HG03103 (cell line): Measurements from ENCODE around the gene STX16.

Experiments
- ATAC-seq: cut with Tn5 transposase; IDR thresholded peaks from one replicate; pipeline ENCODE4 v1.9.1; 2021; ENCODE audit warnings: low read depth; ENCODE audit not compliant: unreplicated experiment

Gene STX16

DNA sequence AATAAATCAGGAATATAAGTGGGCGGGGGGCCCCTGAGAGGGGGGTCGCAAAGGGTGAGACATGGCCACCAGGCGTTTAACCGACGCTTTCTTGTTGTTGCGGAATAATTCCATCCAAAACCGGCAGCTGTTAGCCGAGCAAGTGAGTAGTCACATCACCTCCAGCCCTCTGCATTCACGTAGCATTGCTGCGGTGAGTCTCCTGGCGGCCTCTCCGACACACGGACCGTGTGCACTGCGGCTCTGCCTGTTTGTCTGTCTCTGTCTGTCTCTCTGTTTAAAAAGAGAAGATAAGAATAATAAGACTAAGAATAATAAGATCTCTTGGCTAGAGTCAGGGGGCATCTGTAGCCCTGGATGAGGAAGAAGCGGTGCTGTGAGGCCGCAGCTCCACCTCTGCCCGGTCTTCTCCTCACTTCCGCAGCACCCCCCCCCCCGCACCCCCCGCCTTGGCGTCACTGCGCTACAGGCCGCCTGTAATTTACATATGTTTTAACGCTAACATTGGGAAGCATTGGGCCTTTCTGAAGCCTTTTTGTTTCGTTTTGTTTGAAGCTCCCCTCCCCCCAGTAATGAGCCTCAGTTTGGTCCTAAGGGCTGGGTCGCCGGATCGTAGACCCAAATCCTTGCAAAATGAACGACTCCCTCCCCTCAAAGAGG is 993 bp downstream of the STX16 start:
- ATAC-seq, result peak; percentile 38

DNA sequence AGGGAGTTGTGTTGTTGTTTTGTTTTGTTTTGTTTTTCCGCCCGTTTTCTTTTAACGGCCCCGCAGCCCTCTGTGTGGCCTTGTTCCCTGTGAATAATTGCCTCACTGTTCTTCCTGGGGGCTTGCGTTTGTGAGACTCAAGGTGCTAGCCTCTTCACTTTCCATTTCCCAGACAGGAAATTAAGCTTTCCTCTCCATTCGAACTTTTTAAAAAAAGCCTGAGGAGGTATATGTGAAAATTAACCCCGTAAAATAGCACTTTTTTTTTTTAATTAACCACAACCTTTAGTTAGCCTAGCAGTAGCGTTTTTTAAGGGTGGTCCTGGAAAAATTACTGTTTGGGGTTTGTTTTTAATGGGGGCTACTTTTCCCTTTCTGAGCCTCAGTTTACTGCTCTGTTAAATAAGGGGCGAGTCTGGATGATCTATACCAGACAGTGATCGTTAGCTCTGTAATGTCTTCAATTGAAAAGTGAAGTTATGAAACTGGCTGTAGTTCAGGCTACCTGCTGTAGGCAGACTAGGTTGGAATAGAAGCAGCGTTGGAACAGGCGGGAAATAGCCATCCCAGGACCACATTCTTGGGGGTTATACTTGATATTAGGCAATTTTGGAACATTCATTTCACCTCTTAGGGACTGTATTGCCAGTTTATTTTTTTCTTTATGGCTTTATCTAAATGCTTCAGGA is 1.7 kb downstream of the STX16 start:
- no peak for ATAC-seq

DNA sequence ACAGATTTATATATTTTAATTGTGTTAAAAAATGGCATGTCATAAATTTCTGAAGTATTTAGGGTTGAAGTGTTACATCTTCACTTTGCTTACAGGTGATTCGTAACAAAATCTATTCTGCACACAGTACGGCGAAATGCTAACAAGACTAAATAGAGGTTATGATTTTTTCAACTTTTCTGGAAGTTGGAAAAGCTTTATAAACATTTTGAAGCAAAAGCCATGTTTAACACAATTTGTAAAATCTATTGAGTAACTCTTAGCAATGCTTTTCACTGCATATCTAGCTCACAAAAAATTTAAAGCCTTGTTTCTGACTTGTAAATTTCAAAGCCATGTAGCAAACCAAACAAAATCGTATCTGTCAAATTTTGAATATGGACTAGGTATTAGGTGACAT is 3.3 kb downstream of the STX16 start:
- ATAC-seq, result no peak

DNA sequence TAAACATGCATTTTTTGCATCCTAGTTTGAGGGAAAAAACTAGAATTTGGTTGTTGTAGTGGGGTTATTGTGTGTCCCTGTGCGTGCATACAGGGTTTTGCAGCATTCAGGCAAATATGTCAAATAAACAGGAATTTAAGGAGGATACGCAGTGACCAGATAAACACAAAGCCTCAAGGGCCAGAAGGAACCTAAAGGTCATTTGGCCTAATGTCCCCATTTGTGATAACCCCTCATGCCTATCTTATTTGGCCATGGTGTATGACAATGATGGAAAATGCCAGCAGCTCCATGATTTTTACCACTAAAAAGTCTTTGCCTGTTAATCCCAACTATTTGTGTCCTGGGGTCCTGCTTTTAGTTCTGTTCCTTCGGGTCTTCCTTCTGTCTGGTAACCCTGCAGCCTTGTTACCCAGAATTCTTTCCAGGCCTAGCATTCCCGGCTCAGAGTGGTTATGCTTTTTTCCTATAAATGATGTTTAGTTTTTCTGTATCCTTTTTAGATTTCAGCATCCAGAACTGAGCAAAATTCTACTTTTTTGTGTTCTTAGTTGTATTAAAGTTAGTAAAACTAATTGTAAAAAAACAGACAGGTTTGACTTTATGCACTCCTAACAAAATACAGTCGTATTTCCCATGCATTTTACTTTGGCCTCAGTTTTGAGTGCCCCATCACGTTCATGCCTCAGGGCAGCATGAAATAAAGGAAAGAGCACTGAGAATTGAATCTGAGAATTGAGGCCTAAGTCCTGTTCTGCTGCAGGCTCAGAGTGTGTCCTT is 4.4 kb downstream of the STX16 start:
- no peak for ATAC-seq

DNA sequence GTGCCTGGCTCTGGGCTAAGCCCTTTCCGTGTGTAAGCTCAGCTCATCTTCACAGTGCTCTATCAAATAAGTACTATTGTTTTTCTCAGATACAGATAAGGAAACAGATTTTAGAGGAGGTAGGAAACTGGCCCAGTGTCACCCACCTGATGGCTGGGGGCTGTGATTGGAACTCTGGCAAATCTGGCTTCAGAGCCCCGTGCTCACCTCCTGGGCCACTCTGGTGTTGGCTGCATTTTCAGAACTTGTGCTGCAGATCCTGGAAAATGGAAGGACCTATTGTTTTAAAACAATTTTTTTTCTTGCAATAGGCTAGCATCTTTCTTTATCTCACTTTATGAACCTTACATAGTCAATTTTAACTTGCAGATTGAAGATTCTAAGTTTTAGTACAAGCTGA is 5.7 kb downstream of the STX16 start:
- no peak for ATAC-seq

DNA sequence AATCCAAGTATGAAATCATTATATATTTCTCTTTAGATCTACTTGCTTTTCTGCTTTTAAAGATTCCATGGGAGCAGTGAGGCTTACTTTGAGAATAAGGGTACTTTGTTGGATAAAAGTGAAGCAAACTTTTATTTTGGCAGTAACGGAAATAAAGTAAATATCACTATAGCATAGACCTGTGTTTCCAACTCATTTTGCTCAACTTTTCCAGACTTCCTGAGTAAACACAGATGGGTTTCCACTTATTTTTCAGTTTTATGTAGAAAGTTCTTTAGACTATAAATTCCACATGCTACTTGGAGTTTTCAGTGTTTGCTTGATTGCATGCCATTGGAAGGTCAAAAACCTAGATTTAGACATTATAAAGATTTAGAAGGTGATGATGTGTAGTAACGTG is 6.2 kb downstream of the STX16 start:
- ATAC-seq, result no peak

DNA sequence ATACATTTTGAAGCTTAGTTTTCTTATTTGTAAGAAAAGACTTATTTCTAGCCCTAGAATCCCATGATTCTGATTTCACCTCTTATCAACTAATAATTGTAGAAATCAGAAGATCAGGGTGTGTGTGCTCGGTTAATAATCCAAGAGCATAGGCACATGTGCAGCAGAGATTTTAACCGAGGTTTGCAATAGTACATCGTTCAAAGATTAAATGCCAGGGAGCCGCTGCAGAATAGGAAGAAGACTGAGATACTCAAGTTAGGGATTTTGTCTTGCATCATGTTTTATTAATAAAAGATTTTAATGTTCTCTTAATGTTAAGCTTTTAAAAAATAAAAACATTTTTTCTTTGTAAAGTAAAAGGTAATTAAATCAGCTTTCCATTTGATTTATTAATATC is 6.9 kb downstream of the STX16 start:
- no peak for ATAC-seq

DNA sequence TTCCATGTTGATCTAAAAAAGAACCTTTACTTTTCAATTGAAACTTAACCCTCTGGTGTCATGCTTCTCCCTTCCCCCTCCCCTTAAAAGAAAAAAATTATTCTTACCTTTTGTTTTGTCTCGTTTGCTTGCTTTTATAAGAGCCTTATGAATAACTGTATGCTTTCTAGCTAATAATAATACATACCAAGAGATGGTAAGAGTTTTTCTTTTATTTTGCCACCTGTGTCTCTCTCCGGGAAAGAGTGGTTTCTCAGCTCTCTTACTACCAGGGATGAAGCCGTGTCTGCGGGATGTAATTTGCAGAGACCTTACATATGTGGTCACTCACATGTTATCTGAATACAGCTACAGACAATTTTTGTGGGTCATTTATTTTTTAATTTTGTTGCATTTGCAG is 7.7 kb downstream of the STX16 start:
- no peak for ATAC-seq

DNA sequence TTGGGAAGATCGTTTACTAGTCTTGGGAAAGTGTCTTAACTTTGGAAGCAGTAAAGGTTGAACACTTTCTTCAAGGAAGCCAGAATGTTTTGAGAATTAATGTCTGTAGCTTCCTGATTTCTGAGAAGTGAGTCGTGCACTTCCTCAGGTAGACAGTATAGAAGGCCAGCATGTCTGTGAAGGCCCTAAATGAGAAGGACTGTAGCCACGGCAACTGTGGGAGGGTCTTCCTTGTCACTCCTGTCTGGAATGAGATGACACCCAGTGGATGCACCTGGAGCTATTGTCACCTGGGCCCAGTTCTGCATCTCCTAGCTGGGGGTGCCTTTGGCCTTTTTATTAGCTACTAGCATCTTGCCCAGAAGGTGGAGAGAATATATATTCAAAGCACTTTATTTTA is 8.8 kb downstream of the STX16 start:
- no peak for ATAC-seq

DNA sequence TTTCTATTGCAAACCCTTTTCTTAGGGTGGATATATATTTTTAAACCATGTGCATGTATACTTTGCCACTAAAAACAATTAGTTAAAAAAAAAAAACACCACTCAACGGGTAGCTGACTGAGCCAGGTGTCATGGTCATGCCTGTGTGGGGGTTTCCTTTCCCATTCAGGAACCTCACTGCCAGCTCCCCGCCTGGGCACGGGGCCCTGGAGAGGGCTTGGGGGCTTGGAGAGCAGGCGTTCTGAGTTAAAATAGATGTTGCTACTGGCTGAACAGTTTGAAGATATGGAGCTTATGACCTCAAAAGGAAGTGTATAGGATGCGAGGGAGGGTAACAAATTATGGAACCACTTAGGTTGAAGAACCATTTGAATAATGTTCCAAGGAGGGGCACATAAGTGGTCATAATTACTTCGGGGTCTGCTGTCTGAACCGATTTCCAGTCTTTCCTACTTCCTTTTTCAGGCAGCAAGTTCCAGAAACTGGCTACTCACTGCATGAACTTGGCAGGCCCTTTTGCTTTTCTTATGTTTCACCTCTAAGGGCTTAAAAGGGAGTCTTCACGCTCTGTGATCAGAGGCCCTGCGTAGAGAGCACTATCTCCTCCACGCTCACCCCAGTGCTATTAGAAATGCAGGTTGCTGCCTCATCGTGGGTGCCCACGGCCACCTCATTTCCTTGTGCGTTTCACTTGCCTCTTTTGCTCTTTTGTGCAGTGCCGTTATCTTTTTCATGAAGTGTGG is 9.9 kb downstream of the STX16 start:
- no peak for ATAC-seq

DNA sequence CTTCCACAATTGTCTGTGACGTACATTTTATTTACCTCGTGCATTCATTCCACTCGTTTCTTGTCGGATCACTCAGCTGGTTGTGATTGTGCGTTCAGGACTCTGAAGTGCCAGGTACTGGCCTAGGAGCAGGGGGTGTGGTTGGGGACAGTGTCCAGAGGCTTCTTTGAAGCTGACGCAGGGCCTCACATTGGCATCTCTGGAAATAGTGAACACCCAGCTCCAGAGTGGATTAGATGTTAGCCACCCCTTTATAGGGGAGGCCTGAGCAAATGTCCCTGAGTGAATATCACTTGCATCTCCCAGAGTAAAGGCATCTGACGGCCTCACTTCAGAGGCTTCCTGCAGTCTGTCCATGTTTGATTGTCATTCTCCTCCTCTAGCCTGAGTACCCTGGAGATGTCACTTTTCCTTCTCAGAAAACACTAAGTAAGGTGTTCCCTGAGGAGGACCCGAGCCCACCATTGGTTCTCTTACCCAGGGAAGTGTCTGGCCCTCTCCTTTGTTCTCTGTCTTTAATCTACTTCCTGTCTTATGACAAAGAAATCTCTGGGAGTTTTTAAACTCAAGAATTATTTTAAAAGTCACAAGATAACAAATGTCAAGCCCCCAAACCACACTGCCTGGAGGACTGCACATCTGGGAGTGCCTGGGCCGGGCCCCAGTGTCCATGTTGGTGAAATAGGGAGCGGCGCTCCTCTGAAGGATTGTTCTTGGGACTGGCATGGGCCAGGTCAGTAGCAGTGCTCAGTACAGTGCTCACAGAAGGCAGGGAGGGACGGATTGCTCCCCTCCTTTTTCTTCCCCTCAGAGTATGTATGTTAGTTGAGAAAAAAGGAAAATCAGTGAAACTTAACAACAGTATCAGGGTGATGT is 10.8 kb downstream of the STX16 start:
- no peak for ATAC-seq

DNA sequence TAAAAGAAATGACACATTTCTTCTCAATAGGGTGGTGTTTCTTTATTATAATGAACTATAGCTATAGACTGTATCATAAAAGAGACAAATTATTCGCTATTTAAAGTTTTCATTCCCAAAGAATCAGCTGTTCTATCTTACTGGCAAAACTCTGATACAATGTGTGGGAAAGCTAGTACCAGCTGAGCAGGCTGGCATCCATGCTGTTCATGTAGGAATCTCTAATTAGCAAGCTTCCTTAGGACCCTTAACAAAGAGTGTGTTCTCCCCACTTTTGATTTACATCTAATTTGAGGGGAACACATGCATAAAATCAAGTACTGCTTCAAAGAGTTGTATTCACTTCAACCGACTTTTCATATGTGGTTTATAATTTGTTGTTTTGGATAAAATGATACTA is 13.2 kb downstream of the STX16 start:
- no peak for ATAC-seq

DNA sequence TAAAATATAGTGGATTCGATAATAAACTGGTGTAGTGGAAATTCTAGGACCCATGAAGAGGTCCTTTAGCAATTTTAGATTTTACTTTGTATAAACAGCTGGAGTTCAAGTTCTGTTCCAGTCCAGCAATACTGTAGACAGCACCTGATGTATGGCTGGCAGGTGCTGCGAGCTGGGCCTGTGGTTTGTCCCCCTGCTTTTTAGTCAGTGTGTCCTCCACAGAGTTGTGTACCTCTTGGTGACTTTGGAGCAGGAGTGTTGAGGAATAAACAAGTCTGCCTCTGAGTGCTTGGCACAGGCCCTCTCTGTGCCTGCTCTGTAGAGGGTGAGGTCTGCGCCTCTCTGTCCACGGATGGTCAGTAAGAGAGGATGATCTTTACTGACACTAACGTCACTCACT is 13.8 kb downstream of the STX16 start:
- ATAC-seq, result no peak

DNA sequence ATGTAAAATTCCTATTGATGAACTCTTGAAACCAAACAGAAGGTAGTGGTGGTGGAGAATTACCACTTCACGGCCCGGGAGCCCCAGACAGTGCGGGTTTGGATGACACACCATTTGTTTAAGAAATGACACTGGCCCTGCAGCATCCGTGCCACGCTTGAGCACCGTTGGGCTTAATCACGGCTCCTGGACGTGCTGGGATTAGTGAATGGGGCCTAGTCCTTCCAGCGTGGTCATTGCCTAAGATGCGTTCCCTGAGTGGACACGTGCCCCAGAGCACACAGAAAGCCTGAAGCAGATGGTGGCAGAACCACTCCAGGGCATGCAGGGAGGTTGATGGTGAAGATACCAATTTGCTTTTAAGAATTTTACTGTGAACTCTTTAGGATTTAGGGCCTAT is 14.5 kb downstream of the STX16 start:
- no peak for ATAC-seq

DNA sequence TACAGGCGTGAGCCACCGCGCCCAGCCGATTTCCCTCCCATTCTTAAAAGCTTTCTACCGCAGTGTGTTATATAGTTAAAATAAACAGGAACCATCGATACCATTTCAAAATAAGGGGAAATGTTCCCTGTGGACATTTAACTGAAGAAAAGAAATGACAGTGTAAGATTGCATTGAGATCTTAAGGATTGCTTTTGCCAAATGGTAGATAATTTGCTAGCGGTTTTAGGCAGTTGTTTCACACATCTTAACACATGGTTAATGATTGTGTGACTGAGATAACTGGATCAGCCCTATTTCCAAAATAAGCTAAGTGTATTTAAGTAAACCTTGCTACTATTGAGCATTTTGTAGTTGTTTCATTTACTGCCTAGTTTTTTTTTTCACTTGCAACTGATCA is 15.6 kb downstream of the STX16 start:
- no peak for ATAC-seq

DNA sequence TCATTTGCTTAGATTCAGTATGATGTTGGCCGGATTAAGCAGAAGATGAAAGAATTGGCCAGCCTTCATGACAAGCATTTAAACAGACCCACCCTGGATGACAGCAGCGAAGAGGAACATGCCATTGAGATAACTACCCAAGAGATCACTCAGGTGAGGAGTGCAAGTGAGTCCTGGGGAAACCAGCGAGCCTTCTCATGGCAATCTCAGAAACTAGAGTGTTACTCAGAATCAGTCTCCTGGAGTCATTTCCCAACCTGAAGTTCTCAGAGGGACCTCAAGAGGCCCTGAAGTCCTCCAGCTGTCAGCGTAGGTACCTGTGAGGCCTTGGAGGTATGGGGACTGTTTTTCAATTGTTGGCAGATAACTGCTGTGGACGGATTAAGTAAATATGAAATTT is 16.9 kb downstream of the STX16 start:
- ATAC-seq, result no peak

DNA sequence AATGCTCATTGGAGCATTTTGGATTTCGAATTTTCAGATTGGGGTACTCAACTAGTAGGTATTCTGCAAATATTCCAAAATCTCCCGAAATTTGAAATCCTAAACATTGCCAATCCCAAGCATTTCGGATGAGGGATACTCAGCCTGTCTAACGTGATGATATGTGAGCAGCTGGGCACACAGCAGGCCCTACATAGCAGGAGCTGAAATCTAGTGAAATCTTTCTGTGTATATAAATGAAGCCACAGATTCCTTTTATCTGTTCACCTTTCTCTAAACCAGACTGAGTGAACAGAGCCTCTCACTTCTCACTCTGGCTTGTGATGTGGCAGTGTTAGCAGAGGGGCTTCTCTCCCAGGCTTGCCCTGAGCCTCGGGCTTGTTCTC is 17.8 kb downstream of the STX16 start:
- no peak for ATAC-seq

DNA sequence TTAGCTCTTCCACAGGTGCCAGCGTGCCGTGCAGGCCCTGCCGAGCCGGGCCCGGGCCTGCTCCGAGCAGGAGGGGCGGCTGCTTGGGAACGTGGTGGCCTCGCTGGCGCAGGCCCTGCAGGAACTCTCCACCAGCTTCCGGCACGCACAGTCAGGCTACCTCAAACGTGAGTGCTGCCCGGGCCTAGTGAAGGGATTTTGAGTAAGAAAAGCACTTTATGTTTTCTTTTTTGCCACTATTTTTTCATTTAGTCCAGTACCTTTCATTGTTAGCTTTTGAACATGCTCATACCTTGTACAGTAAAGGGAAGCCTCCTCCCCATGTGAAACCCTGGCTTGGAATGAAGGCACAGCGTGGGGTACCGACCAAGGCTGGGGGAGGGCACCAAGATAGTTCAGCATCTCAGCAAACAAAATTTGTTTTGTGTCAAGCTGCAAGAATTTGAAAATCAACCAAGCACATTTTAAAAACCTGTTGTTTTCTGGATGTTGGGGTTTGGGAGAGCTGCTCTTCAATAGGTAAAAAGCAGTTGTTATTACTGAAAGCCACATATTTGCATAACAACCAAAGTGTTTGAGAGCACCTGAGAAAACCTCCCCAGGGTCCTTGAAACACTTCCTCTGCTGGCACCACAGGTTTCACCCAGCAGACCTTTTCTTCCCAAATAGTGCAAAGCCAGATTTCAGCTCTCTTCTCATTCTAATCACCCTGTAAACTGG is 18.4 kb downstream of the STX16 start:
- ATAC-seq, result peak; percentile 61

DNA sequence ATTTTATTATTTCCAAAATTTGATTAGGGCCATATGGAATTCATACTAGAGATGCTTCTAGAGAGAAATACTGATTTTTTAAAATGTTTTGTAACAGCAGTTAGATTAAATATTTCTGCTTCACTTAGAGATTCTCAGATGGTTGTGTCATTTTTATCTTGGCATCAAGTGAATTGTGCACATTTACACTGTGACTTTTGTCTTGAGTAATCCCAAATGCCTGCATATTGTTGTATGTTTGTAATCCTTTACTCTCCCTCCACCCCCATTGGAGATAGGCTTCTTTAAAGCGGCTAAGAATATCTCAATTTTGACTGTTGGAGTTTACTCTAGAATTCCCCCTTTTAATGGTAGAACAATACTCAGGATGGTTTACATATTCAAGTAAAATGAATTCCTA is 19.0 kb downstream of the STX16 start:
- no peak for ATAC-seq

DNA sequence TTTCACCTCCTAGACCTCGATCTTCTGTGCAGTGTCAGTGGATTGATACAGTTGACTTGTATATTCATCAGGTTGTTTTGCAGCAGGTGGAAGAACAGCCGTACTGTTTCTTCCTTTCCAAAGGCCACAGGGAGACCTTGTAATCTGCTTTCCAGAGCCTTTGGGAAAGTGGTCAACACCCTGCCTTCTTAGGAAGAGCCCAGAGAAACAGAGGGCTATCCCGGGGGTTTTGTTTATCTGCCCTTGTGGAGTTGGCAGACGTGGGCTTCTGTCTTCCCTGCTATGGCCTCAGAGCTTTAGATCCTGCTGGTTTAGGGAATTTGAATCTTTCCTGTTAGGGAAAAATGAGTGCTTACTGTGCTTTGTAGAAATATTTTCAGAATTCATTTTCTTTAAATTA is 19.6 kb downstream of the STX16 start:
- ATAC-seq, result no peak
